ENCODE data around the gene KLK12. TPM values are rescaled to one million over a fixed set of nuclear protein-coding genes. Genes with fewer than 3 reads are reported as not detected.

KLK12 gene
- total RNA-seq (not detected), polyA plus RNA-seq (not detected)

- H3K36me3 Mint-ChIP-seq, result no peaks in the 10 kb centered on the region
- peak within 1 kb of the TSS in 2 of 7 donors; percentile 29 to 44 for H3K27ac Mint-ChIP-seq
- Histone ChIP-seq H3K27me3 (ENCODE audit: insufficient read depth, low read length) (no peaks in the 10 kb centered on the region), H3K27ac (ENCODE audit: low read depth, low read length) (no peak within 1 kb of the TSS), H3K36me3 (ENCODE audit: insufficient read depth, low read length) (no peaks in the 10 kb centered on the region), H3K9me3 (ENCODE audit: control insufficient read depth in 1 of 2, low read length in 2 of 2) (no peaks in the 10 kb centered on the region), H3K4me3 (ENCODE audit: low read length in 2 of 2) (no peak within 1 kb of the TSS), H3K4me1 (ENCODE audit: insufficient read depth, low read length) (no peaks in the 10 kb centered on the region)
- H3K9me3 Mint-ChIP-seq, result peaks cover 0 to 3% (median 0%) of the 10 kb centered on the region in 8 donors
- intact Hi-C loops (cut with micrococcal nuclease), result no loop called here
- H3K27me3 Mint-ChIP-seq, result peaks cover 16 to 19% of the 10 kb centered on the region in 2 donors
- ChIA-PET POLR2A (ENCODE audit: partially characterized antibody) (no interaction called here), CTCF (ENCODE audit: partially characterized antibody) (no interaction called here)
- DNase-seq, result no peak
- H3K4me1 Mint-ChIP-seq, result no peaks in the 10 kb centered on the region
- H3K4me3 Mint-ChIP-seq, result no peak within 1 kb of the TSS
These were observed at the start of gene KLK12 for GRCh38 chr19:51034704-51035103. TSS of gene KLK12 (minus strand) at chr19:51035002. CDS start at chr19:51034621, 381 bp downstream.

- H3K36me3 ChIP-seq (ENCODE audit: insufficient read depth, low read length), result no peaks in the 10 kb centered on the region
- ChIA-PET CTCF (ENCODE audit: partially characterized antibody) (no interaction called here), POLR2A (ENCODE audit: partially characterized antibody) (no interaction called here)
- Mint-ChIP-seq H3K27me3 (peaks cover 3 to 7% of the 10 kb centered on the region in 2 donors), H3K4me1 (peaks cover 0 to 2% (median 0%) of the 10 kb centered on the region in 4 donors), H3K4me3 (no peak overlapping the region), H3K27ac (no peak overlapping the region), H3K9me3 (no peaks in the 10 kb centered on the region), H3K36me3 (peaks cover 0 to 13% of the 10 kb centered on the region in 2 donors)
- no peaks in the 10 kb centered on the region for H3K27me3 ChIP-seq (ENCODE audit: insufficient read depth, low read length)
- H3K4me1 ChIP-seq (ENCODE audit: insufficient read depth, low read length), result no peaks in the 10 kb centered on the region
- no peaks in the 10 kb centered on the region for H3K9me3 ChIP-seq (ENCODE audit: control insufficient read depth in 1 of 2, low read length in 2 of 2)
- no peak for DNase-seq
- H3K4me3 ChIP-seq (ENCODE audit: low read length in 2 of 2), result no peak overlapping the region
- H3K27ac ChIP-seq (ENCODE audit: low read depth, low read length), result no peak overlapping the region
- intact Hi-C loops (cut with micrococcal nuclease), result no loop called here
These were observed 49.7 kb upstream of the KLK12 start for GRCh38 chr19:51084505-51084904.

GRCh38 chr19:51083783-51084182, 49.0 kb upstream of the KLK12 start:
- no peak for DNase-seq
- Histone ChIP-seq H3K4me3 (ENCODE audit: low read length in 2 of 2) (no peak overlapping the region), H3K9me3 (ENCODE audit: control insufficient read depth in 1 of 2, low read length in 2 of 2) (no peaks in the 10 kb centered on the region), H3K27me3 (ENCODE audit: insufficient read depth, low read length) (no peaks in the 10 kb centered on the region), H3K27ac (ENCODE audit: low read depth, low read length) (no peak overlapping the region), H3K4me1 (ENCODE audit: insufficient read depth, low read length) (no peaks in the 10 kb centered on the region), H3K36me3 (ENCODE audit: insufficient read depth, low read length) (no peaks in the 10 kb centered on the region)
- intact Hi-C loops (cut with micrococcal nuclease), result no loop called here
- CTCF ChIA-PET (ENCODE audit: partially characterized antibody), result no interaction called here
- H3K4me1 Mint-ChIP-seq, result peaks cover 0 to 2% (median 0%) of the 10 kb centered on the region in 4 donors
- POLR2A ChIA-PET (ENCODE audit: partially characterized antibody), result no interaction called here
- H3K27me3 Mint-ChIP-seq, result peaks cover 3 to 7% of the 10 kb centered on the region in 2 donors
- H3K4me3 Mint-ChIP-seq, result no peak overlapping the region
- H3K27ac Mint-ChIP-seq, result no peak overlapping the region
- peaks cover 0 to 13% of the 10 kb centered on the region in 2 donors for H3K36me3 Mint-ChIP-seq
- H3K9me3 Mint-ChIP-seq, result no peaks in the 10 kb centered on the region

- Mint-ChIP-seq H3K9me3 (no peaks in the 10 kb centered on the region), H3K4me3 (no peak overlapping the region), H3K27me3 (peaks cover 3 to 7% of the 10 kb centered on the region in 2 donors), H3K27ac (peak overlapping the region in 1 of 7 donors; percentile 74), H3K36me3 (peaks cover 0 to 13% of the 10 kb centered on the region in 2 donors), H3K4me1 (peaks cover 0 to 2% (median 0%) of the 10 kb centered on the region in 4 donors)
- Histone ChIP-seq H3K4me3 (ENCODE audit: low read length in 2 of 2) (no peak overlapping the region), H3K9me3 (ENCODE audit: control insufficient read depth in 1 of 2, low read length in 2 of 2) (no peaks in the 10 kb centered on the region), H3K36me3 (ENCODE audit: insufficient read depth, low read length) (no peaks in the 10 kb centered on the region), H3K27ac (ENCODE audit: low read depth, low read length) (no peak overlapping the region), H3K27me3 (ENCODE audit: insufficient read depth, low read length) (no peaks in the 10 kb centered on the region), H3K4me1 (ENCODE audit: insufficient read depth, low read length) (no peaks in the 10 kb centered on the region)
- DNase-seq, result no peak
- POLR2A ChIA-PET (ENCODE audit: partially characterized antibody), result no interaction called here
- intact Hi-C loops (cut with micrococcal nuclease), result no loop called here
- CTCF ChIA-PET (ENCODE audit: partially characterized antibody), result no interaction called here
These were observed 48.4 kb upstream of the KLK12 start for GRCh38 chr19:51083181-51083580.

- Histone ChIP-seq H3K9me3 (ENCODE audit: control insufficient read depth in 1 of 2, low read length in 2 of 2) (no peaks in the 10 kb centered on the region), H3K27ac (ENCODE audit: low read depth, low read length) (no peak within 1 kb of the TSS), H3K36me3 (ENCODE audit: insufficient read depth, low read length) (no peaks in the 10 kb centered on the region), H3K4me1 (ENCODE audit: insufficient read depth, low read length) (no peaks in the 10 kb centered on the region), H3K27me3 (ENCODE audit: insufficient read depth, low read length) (no peaks in the 10 kb centered on the region), H3K4me3 (ENCODE audit: low read length in 2 of 2) (no peak within 1 kb of the TSS)
- DNase-seq, result no peak
- intact Hi-C loops (cut with micrococcal nuclease), result no loop called here
- ChIA-PET CTCF (ENCODE audit: partially characterized antibody) (no interaction called here), POLR2A (ENCODE audit: partially characterized antibody) (no interaction called here)
- Mint-ChIP-seq H3K4me3 (no peak within 1 kb of the TSS), H3K9me3 (no peaks in the 10 kb centered on the region), H3K27me3 (peaks cover 3 to 7% of the 10 kb centered on the region in 2 donors), H3K4me1 (peaks cover 0 to 2% (median 0%) of the 10 kb centered on the region in 4 donors), H3K27ac (peak within 1 kb of the TSS in 2 of 7 donors; percentile 39 to 74), H3K36me3 (peaks cover 0 to 13% of the 10 kb centered on the region in 2 donors)
These were observed 47.8 kb upstream of the KLK12 start, which contains the start of gene KLK14 for GRCh38 chr19:51082611-51083010. TSS of gene KLK14 (minus strand) at chr19:51082887. CDS start at chr19:51082614, 273 bp downstream.

- Mint-ChIP-seq H3K27me3 (peaks cover 3 to 9% of the 10 kb centered on the region in 2 donors), H3K27ac (no peak overlapping the region), H3K36me3 (peaks cover 0 to 8% of the 10 kb centered on the region in 2 donors), H3K4me3 (no peak overlapping the region), H3K9me3 (no peaks in the 10 kb centered on the region), H3K4me1 (no peaks in the 10 kb centered on the region)
- DNase-seq, result no peak
- no peaks in the 10 kb centered on the region for H3K4me1 ChIP-seq (ENCODE audit: insufficient read depth, low read length)
- ChIA-PET CTCF (ENCODE audit: partially characterized antibody) (interaction anchor here (0.6 to 1.0 kb wide), 2 partner anchors 10 to 14 kb away, joined by 4 read pairs; no protein-coding TSS in a partner anchor), POLR2A (ENCODE audit: partially characterized antibody) (no interaction called here)
- H3K36me3 ChIP-seq (ENCODE audit: insufficient read depth, low read length), result no peaks in the 10 kb centered on the region
- intact Hi-C loops (cut with micrococcal nuclease), result no loop called here
- no peaks in the 10 kb centered on the region for H3K27me3 ChIP-seq (ENCODE audit: insufficient read depth, low read length)
- H3K27ac ChIP-seq (ENCODE audit: low read depth, low read length), result no peak overlapping the region
- no peak overlapping the region for H3K4me3 ChIP-seq (ENCODE audit: low read length in 2 of 2)
- no peaks in the 10 kb centered on the region for H3K9me3 ChIP-seq (ENCODE audit: control insufficient read depth in 1 of 2, low read length in 2 of 2)
These were observed 46.7 kb upstream of the KLK12 start for GRCh38 chr19:51081476-51081875.

GRCh38 chr19:51079481-51080110, 44.8 kb upstream of the KLK12 start:
- POLR2A ChIA-PET (ENCODE audit: partially characterized antibody), result interaction anchor here (0.7 kb wide), 1 partner anchor 79 kb away, joined by 4 read pairs; no protein-coding TSS in a partner anchor
- no peak overlapping the region for H3K27ac ChIP-seq (ENCODE audit: low read depth, low read length)
- Mint-ChIP-seq H3K4me1 (no peaks in the 10 kb centered on the region), H3K36me3 (peaks cover 0 to 4% of the 10 kb centered on the region in 2 donors), H3K4me3 (no peak overlapping the region), H3K27ac (no peak overlapping the region), H3K9me3 (no peaks in the 10 kb centered on the region), H3K27me3 (peaks cover 3 to 9% of the 10 kb centered on the region in 2 donors)
- H3K36me3 ChIP-seq (ENCODE audit: insufficient read depth, low read length), result no peaks in the 10 kb centered on the region
- no peaks in the 10 kb centered on the region for H3K27me3 ChIP-seq (ENCODE audit: insufficient read depth, low read length)
- H3K4me1 ChIP-seq (ENCODE audit: insufficient read depth, low read length), result no peaks in the 10 kb centered on the region
- no peak overlapping the region for H3K4me3 ChIP-seq (ENCODE audit: low read length in 2 of 2)
- no peak for DNase-seq
- CTCF ChIA-PET (ENCODE audit: partially characterized antibody), result no interaction called here
- intact Hi-C loops (cut with micrococcal nuclease), result no loop called here
- H3K9me3 ChIP-seq (ENCODE audit: control insufficient read depth in 1 of 2, low read length in 2 of 2), result no peaks in the 10 kb centered on the region
